HG02870 (cell line): ENCODE measurements around the gene OR5M11.
"Not testable (repeated sequence)": the region's sequence is repeated elsewhere in the genome, so short reads cannot be mapped to it uniquely, and the experiment has no call there.

ENCODE experiments used
- ATAC-seq: cut with Tn5 transposase; IDR thresholded peaks from one replicate; pipeline ENCODE4 v1.9.1; 2021; ENCODE audit warnings: mild to moderate bottlenecking, moderate library complexity; ENCODE audit not compliant: unreplicated experiment

Gene OR5M11

GRCh38 chr11:56543157-56543556 lies at the start of gene OR5M11:
Gene OR5M11, minus strand, starts transcription at chr11:56543257. Its CDS starts 0 bp downstream, at chr11:56543257.
- ATAC-seq, result no peak

GRCh38 chr11:56592088-56592717 lies 49.1 kb upstream of the OR5M11 start:
- ATAC-seq, result not testable (repeated sequence)

- no peak for ATAC-seq
Measured at GRCh38 chr11:56577621-56578020, 34.6 kb upstream of the OR5M11 start, which contains the start of gene OR5M10. Gene OR5M10, minus strand, starts transcription at chr11:56577721. Its CDS starts 0 bp downstream, at chr11:56577721.

- no peak for ATAC-seq
Measured at GRCh38 chr11:56558574-56558973, 15.5 kb upstream of the OR5M11 start.

GRCh38 chr11:56554691-56555090 lies 11.6 kb upstream of the OR5M11 start:
- not testable (repeated sequence) for ATAC-seq

- no peak for ATAC-seq
Measured at GRCh38 chr11:56545531-56545930, 2.5 kb upstream of the OR5M11 start.

- ATAC-seq, result no peak
Measured at GRCh38 chr11:56543739-56544138, 682 bp upstream of the OR5M11 start.

GRCh38 chr11:56533054-56533740 lies 9.9 kb downstream of the OR5M11 start:
- no peak for ATAC-seq

GRCh38 chr11:56531856-56532255 lies 11.2 kb downstream of the OR5M11 start:
- ATAC-seq, result no peak

GRCh38 chr11:56522008-56522407 lies 21.0 kb downstream of the OR5M11 start:
- no peak for ATAC-seq

- no peak for ATAC-seq
Measured at GRCh38 chr11:56513280-56513679, 29.8 kb downstream of the OR5M11 start.

GRCh38 chr11:56509439-56509838 lies 33.6 kb downstream of the OR5M11 start:
- no peak for ATAC-seq

GRCh38 chr11:56497010-56497409 lies 46.0 kb downstream of the OR5M11 start:
- ATAC-seq, result no peak

- no peak for ATAC-seq
Measured at GRCh38 chr11:56495117-56495516, 47.9 kb downstream of the OR5M11 start.
